PC-9 (cell line): ENCODE results near the gene PPP1R16B.

ENCODE experiments used
- EZH2 ChIP-seq: fragments of 200-600 bp; sonication (generic); IDR thresholded peaks from 2 replicates; pipeline ENCODE4 v1.8.0; 2017; ENCODE audit warnings: antibody characterized with exemption, low read depth
- TF ChIP-seq, protein P1 (sequence below): fragments of 200-600 bp; sonication (generic); conservative IDR thresholded peaks from 2 replicates; pipeline ENCODE4 v1.6.1; 2017; ENCODE audit warnings: mixed run types, antibody characterized with exemption, mild to moderate bottlenecking, moderate library complexity

DNA sequence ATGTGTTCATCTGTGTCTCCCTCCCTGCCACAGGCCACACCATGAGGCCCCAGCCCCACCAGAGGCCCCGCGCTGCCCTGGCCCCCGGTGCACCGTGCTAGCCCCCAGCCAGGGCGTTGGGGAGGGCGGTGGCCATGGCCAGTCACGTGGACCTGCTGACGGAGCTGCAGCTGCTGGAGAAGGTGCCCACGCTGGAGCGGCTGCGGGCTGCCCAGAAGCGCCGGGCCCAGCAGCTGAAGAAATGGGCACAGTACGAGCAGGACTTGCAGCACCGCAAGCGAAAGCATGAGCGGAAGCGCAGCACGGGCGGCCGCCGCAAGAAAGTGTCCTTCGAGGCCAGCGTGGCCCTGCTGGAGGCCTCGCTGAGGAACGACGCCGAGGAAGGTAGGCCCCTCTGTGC, 30.3 kb downstream of the PPP1R16B start:
- TF ChIP-seq, protein P1, sequence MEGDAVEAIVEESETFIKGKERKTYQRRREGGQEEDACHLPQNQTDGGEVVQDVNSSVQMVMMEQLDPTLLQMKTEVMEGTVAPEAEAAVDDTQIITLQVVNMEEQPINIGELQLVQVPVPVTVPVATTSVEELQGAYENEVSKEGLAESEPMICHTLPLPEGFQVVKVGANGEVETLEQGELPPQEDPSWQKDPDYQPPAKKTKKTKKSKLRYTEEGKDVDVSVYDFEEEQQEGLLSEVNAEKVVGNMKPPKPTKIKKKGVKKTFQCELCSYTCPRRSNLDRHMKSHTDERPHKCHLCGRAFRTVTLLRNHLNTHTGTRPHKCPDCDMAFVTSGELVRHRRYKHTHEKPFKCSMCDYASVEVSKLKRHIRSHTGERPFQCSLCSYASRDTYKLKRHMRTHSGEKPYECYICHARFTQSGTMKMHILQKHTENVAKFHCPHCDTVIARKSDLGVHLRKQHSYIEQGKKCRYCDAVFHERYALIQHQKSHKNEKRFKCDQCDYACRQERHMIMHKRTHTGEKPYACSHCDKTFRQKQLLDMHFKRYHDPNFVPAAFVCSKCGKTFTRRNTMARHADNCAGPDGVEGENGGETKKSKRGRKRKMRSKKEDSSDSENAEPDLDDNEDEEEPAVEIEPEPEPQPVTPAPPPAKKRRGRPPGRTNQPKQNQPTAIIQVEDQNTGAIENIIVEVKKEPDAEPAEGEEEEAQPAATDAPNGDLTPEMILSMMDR: no peak
- TF ChIP-seq EZH2: no peak
